MM.1S (cell line): ENCODE results near the gene RABGAP1L.

Source experiments
- EZH2 ChIP-seq: fragments of 300-600 bp; sonication (generic); optimal IDR thresholded peaks from 2 replicates; pipeline ENCODE3; 2017; ENCODE audit warnings: low read depth, mild to moderate bottlenecking, antibody characterized with exemption, low read length, mixed read lengths
- EZH2phosphoT487 ChIP-seq: fragments of 300-600 bp; sonication (generic); IDR thresholded peaks from 2 replicates; pipeline ENCODE4 v1.6.1; 2018; ENCODE audit warnings: antibody characterized with exemption, low read length
- TF ChIP-seq, protein P1 (sequence below): fragments of 300-600 bp; sonication (generic); IDR thresholded peaks from 2 replicates; pipeline ENCODE4 v1.5.1; 2016; ENCODE audit warnings: antibody characterized with exemption, low read length, mixed read lengths

DNA sequence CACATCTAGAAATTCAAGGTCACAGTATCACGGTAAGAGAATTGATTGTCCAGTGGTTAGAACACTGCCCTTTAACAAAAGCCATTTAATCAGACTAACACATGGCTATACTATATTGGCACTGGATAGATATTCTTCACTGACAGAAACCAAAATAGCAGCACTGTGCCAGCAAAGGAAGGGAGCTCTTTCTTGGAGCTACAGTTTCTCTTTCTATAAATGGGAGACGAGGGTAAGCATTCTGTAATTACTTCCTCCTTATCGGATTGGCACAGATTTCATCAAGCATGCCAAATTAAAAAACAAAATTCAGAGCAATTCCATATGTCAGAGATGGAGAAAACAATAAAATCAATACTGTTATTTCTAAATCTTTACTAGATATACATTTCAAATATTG is 724.7 kb downstream of the RABGAP1L start:
- TF ChIP-seq, protein P1, sequence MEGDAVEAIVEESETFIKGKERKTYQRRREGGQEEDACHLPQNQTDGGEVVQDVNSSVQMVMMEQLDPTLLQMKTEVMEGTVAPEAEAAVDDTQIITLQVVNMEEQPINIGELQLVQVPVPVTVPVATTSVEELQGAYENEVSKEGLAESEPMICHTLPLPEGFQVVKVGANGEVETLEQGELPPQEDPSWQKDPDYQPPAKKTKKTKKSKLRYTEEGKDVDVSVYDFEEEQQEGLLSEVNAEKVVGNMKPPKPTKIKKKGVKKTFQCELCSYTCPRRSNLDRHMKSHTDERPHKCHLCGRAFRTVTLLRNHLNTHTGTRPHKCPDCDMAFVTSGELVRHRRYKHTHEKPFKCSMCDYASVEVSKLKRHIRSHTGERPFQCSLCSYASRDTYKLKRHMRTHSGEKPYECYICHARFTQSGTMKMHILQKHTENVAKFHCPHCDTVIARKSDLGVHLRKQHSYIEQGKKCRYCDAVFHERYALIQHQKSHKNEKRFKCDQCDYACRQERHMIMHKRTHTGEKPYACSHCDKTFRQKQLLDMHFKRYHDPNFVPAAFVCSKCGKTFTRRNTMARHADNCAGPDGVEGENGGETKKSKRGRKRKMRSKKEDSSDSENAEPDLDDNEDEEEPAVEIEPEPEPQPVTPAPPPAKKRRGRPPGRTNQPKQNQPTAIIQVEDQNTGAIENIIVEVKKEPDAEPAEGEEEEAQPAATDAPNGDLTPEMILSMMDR: no peak
- TF ChIP-seq EZH2 (no peak), EZH2phosphoT487 (no peak)
